ENCODE results near the gene CYP11A1. TPM values are rescaled to one million over a fixed set of nuclear protein-coding genes. Genes with fewer than 3 reads are reported as not detected.

Gene CYP11A1
- total and polyA plus RNA-seq, 10 of the 15 experiments (the other 5 are each of a cell fraction or from before 2014, with no cell fraction given): 0.11 to 1.2 (median 0.23) TPM; not detected in 5

- TF ChIP-seq PBX3 (IDR thresholded peaks at IDR 0.05; ENCODE audit: insufficient replicate concordance, low read depth, low read length): peak; percentile 80
- TF ChIP-seq SMARCA5 (IDR thresholded peaks at IDR 0.05): no peak
- TF ChIP-seq, protein P1, sequence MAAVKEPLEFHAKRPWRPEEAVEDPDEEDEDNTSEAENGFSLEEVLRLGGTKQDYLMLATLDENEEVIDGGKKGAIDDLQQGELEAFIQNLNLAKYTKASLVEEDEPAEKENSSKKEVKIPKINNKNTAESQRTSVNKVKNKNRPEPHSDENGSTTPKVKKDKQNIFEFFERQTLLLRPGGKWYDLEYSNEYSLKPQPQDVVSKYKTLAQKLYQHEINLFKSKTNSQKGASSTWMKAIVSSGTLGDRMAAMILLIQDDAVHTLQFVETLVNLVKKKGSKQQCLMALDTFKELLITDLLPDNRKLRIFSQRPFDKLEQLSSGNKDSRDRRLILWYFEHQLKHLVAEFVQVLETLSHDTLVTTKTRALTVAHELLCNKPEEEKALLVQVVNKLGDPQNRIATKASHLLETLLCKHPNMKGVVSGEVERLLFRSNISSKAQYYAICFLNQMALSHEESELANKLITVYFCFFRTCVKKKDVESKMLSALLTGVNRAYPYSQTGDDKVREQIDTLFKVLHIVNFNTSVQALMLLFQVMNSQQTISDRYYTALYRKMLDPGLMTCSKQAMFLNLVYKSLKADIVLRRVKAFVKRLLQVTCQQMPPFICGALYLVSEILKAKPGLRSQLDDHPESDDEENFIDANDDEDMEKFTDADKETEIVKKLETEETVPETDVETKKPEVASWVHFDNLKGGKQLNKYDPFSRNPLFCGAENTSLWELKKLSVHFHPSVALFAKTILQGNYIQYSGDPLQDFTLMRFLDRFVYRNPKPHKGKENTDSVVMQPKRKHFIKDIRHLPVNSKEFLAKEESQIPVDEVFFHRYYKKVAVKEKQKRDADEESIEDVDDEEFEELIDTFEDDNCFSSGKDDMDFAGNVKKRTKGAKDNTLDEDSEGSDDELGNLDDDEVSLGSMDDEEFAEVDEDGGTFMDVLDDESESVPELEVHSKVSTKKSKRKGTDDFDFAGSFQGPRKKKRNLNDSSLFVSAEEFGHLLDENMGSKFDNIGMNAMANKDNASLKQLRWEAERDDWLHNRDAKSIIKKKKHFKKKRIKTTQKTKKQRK (IDR thresholded peaks at IDR 0.05; ENCODE audit: low read depth, low read length): no peak
- TF ChIP-seq BRCA1 (IDR thresholded peaks at IDR 0.05; ENCODE audit: low read depth, low read length): no peak
- TF ChIP-seq ATF2 (IDR thresholded peaks at IDR 0.05; ENCODE audit: low read length): no peak
- no peak for TF ChIP-seq FOXM1 (IDR thresholded peaks at IDR 0.05; ENCODE audit: low read depth, low read length)
- no peak for TF ChIP-seq FOS (IDR thresholded peaks at IDR 0.05; ENCODE audit: borderline replicate concordance, extremely low read depth, insufficient read length)
- TF ChIP-seq SPI1 (IDR thresholded peaks at IDR 0.05; ENCODE audit: borderline replicate concordance, insufficient read depth, low read depth, low read length): peak; percentile 81
- TF ChIP-seq, protein P2, sequence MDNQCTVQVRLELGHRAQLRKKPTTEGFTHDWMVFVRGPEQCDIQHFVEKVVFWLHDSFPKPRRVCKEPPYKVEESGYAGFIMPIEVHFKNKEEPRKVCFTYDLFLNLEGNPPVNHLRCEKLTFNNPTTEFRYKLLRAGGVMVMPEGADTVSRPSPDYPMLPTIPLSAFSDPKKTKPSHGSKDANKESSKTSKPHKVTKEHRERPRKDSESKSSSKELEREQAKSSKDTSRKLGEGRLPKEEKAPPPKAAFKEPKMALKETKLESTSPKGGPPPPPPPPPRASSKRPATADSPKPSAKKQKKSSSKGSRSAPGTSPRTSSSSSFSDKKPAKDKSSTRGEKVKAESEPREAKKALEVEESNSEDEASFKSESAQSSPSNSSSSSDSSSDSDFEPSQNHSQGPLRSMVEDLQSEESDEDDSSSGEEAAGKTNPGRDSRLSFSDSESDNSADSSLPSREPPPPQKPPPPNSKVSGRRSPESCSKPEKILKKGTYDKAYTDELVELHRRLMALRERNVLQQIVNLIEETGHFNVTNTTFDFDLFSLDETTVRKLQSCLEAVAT (IDR thresholded peaks at IDR 0.05): 0 out of 2 replicates have a peak, but pooled peaks have one; percentile 18
- no peak for TF ChIP-seq ZBED1 (IDR thresholded peaks at IDR 0.05; ENCODE audit: borderline replicate concordance)
- no peak for TF ChIP-seq TCF7 (IDR thresholded peaks at IDR 0.05; ENCODE audit: borderline replicate concordance)
- no peak for TF ChIP-seq NFIC (IDR thresholded peaks at IDR 0.05; ENCODE audit: low read depth, low read length)
Measured at GRCh38 chr15:74391582-74392450, 24.4 kb upstream of the CYP11A1 start (continued).
